ENCODE data around the gene PRKAG3.

GRCh38 chr2:218829868-218830451 lies 1.6 kb downstream of the PRKAG3 start:
- TF ChIP-seq CTCF (conservative IDR thresholded peaks at IDR 0.05; ENCODE audit: low read depth, low read length) (no peak), EZH2 (IDR thresholded peaks at IDR 0.05; ENCODE audit: borderline replicate concordance, low read depth, low read length, poor library complexity, severe bottlenecking) (no peak)
